ENCODE data around the gene NOS3.
A peak's percentile ranks its signal among the peaks of the same experiment; 100 is the strongest.
"Not testable (repeated sequence)": the region's sequence is repeated elsewhere in the genome, so short reads cannot be mapped to it uniquely, and the experiment has no call there.

The NOS3 gene

GRCh38 chr7:151008511-151009323 is 17.9 kb downstream of the NOS3 start:
- H3K4me3 Mint-ChIP-seq: peak overlapping the region; percentile 76
- H3K4me1 Mint-ChIP-seq: peaks cover 46% of the 10 kb centered on the region
- DNase-seq (ENCODE audit: low spot score in 2 of 2): peak; percentile 77 to 80
- H3K36me3 Mint-ChIP-seq (ENCODE audit: insufficient read depth): peaks cover 13% of the 10 kb centered on the region
- H3K27me3 Mint-ChIP-seq: no peaks in the 10 kb centered on the region
- no peaks in the 10 kb centered on the region for H3K9me3 Mint-ChIP-seq
- H3K27ac Mint-ChIP-seq (ENCODE audit: low read depth): peak overlapping the region; percentile 72
- peak; percentile 64 for ATAC-seq (replicated peaks; ENCODE audit: extremely low read depth, poor library complexity, severe bottlenecking)

GRCh38 chr7:151009327-151010036 is 18.7 kb downstream of the NOS3 start:
- peaks cover 21% of the 10 kb centered on the region for H3K36me3 Mint-ChIP-seq (ENCODE audit: insufficient read depth)
- peaks cover 53% of the 10 kb centered on the region for H3K4me1 Mint-ChIP-seq
- H3K27ac Mint-ChIP-seq (ENCODE audit: low read depth): peak overlapping the region; percentile 55
- no peaks in the 10 kb centered on the region for H3K27me3 Mint-ChIP-seq
- ATAC-seq (replicated peaks; ENCODE audit: extremely low read depth, poor library complexity, severe bottlenecking) (no peak), DNase-seq (ENCODE audit: low spot score in 2 of 2) (no peak)
- H3K9me3 Mint-ChIP-seq: no peaks in the 10 kb centered on the region
- peak overlapping the region; percentile 76 for H3K4me3 Mint-ChIP-seq

- no peak for DNase-seq (ENCODE audit: low spot score in 2 of 2)
- Mint-ChIP-seq H3K27me3 (no peaks in the 10 kb centered on the region), H3K4me1 (peaks cover 57% of the 10 kb centered on the region)
Measured at GRCh38 chr7:151010037-151010306, 19.2 kb downstream of the NOS3 start.

GRCh38 chr7:151010307-151011096 is 19.7 kb downstream of the NOS3 start:
- H3K9me3 Mint-ChIP-seq: no peaks in the 10 kb centered on the region
- DNase-seq (ENCODE audit: low spot score in 2 of 2) (no peak), ATAC-seq (replicated peaks; ENCODE audit: extremely low read depth, poor library complexity, severe bottlenecking) (no peak)
- peaks cover 24% of the 10 kb centered on the region for H3K36me3 Mint-ChIP-seq (ENCODE audit: insufficient read depth)
- no peaks in the 10 kb centered on the region for H3K27me3 Mint-ChIP-seq
- peaks cover 63% of the 10 kb centered on the region for H3K4me1 Mint-ChIP-seq
- H3K27ac Mint-ChIP-seq (ENCODE audit: low read depth): peak overlapping the region; percentile 55
- peak overlapping the region; percentile 58 for H3K4me3 Mint-ChIP-seq

More at GRCh38 chr7:151010037-151010306, 19.2 kb downstream of the NOS3 start:
- H3K9me3 Mint-ChIP-seq: no peaks in the 10 kb centered on the region
- peaks cover 23% of the 10 kb centered on the region for H3K36me3 Mint-ChIP-seq (ENCODE audit: insufficient read depth)
- H3K27ac Mint-ChIP-seq (ENCODE audit: low read depth): peak overlapping the region; percentile 55
- no peak overlapping the region for H3K4me3 Mint-ChIP-seq
- ATAC-seq (replicated peaks; ENCODE audit: extremely low read depth, poor library complexity, severe bottlenecking): no peak

GRCh38 chr7:151011097-151011409 is 20.2 kb downstream of the NOS3 start:
- Mint-ChIP-seq H3K9me3 (no peaks in the 10 kb centered on the region), H3K27me3 (no peaks in the 10 kb centered on the region), H3K4me1 (peaks cover 65% of the 10 kb centered on the region), H3K4me3 (peak overlapping the region; percentile 58), H3K27ac (ENCODE audit: low read depth) (peak overlapping the region; percentile 55), H3K36me3 (ENCODE audit: insufficient read depth) (peaks cover 25% of the 10 kb centered on the region)
- DNase-seq (ENCODE audit: low spot score in 2 of 2) (no peak), ATAC-seq (replicated peaks; ENCODE audit: extremely low read depth, poor library complexity, severe bottlenecking) (no peak)

GRCh38 chr7:151011616-151012015 is 20.8 kb downstream of the NOS3 start:
- H3K4me1 Mint-ChIP-seq: peaks cover 65% of the 10 kb centered on the region
- H3K36me3 Mint-ChIP-seq (ENCODE audit: insufficient read depth): peaks cover 25% of the 10 kb centered on the region
- not testable (repeated sequence) for H3K27me3 Mint-ChIP-seq; ATAC-seq (replicated peaks; ENCODE audit: extremely low read depth, poor library complexity, severe bottlenecking); H3K9me3 Mint-ChIP-seq; DNase-seq (ENCODE audit: low spot score in 2 of 2)
- H3K4me3 Mint-ChIP-seq: peak overlapping the region; percentile 43
- H3K27ac Mint-ChIP-seq (ENCODE audit: low read depth): peak overlapping the region; percentile 87

GRCh38 chr7:151012031-151012692 is 21.3 kb downstream of the NOS3 start:
- peaks cover 63% of the 10 kb centered on the region for H3K4me1 Mint-ChIP-seq
- peak overlapping the region; percentile 43 for H3K4me3 Mint-ChIP-seq
- peak overlapping the region; percentile 87 for H3K27ac Mint-ChIP-seq (ENCODE audit: low read depth)
- DNase-seq (ENCODE audit: low spot score in 2 of 2): no peak
- H3K36me3 Mint-ChIP-seq (ENCODE audit: insufficient read depth): peaks cover 25% of the 10 kb centered on the region
- no peak for ATAC-seq (replicated peaks; ENCODE audit: extremely low read depth, poor library complexity, severe bottlenecking)
- no peaks in the 10 kb centered on the region for H3K27me3 Mint-ChIP-seq
- H3K9me3 Mint-ChIP-seq: no peaks in the 10 kb centered on the region

GRCh38 chr7:151012911-151013347 is 22.1 kb downstream of the NOS3 start:
- Mint-ChIP-seq H3K4me3 (peak overlapping the region; percentile 43), H3K36me3 (ENCODE audit: insufficient read depth) (peaks cover 29% of the 10 kb centered on the region), H3K4me1 (peaks cover 62% of the 10 kb centered on the region), H3K27me3 (peaks cover 2% of the 10 kb centered on the region), H3K9me3 (no peaks in the 10 kb centered on the region), H3K27ac (ENCODE audit: low read depth) (peak overlapping the region; percentile 87)
- no peak for DNase-seq (ENCODE audit: low spot score in 2 of 2)
- ATAC-seq (replicated peaks; ENCODE audit: extremely low read depth, poor library complexity, severe bottlenecking): no peak

- peak overlapping the region; percentile 99 for H3K27ac Mint-ChIP-seq (ENCODE audit: low read depth)
- H3K9me3 Mint-ChIP-seq: no peaks in the 10 kb centered on the region
- peaks cover 62% of the 10 kb centered on the region for H3K4me1 Mint-ChIP-seq
Measured at GRCh38 chr7:151013356-151013732, 22.5 kb downstream of the NOS3 start.

GRCh38 chr7:151013733-151014497 is 23.1 kb downstream of the NOS3 start:
- Mint-ChIP-seq H3K4me3 (peak overlapping the region; percentile 88), H3K9me3 (no peaks in the 10 kb centered on the region), H3K4me1 (peaks cover 65% of the 10 kb centered on the region), H3K36me3 (ENCODE audit: insufficient read depth) (peaks cover 29% of the 10 kb centered on the region), H3K27me3 (peaks cover 12% of the 10 kb centered on the region), H3K27ac (ENCODE audit: low read depth) (peak overlapping the region; percentile 99)
- ATAC-seq (replicated peaks; ENCODE audit: extremely low read depth, poor library complexity, severe bottlenecking) (peak; percentile 77), DNase-seq (ENCODE audit: low spot score in 2 of 2) (peak; percentile 86 to 91)

More at GRCh38 chr7:151013356-151013732, 22.5 kb downstream of the NOS3 start:
- H3K27me3 Mint-ChIP-seq: peaks cover 6% of the 10 kb centered on the region
- peaks cover 32% of the 10 kb centered on the region for H3K36me3 Mint-ChIP-seq (ENCODE audit: insufficient read depth)
- H3K4me3 Mint-ChIP-seq: peak overlapping the region; percentile 88
- ATAC-seq (replicated peaks; ENCODE audit: extremely low read depth, poor library complexity, severe bottlenecking) (no peak), DNase-seq (ENCODE audit: low spot score in 2 of 2) (no peak)

- Mint-ChIP-seq H3K27ac (ENCODE audit: low read depth) (peak overlapping the region; percentile 73), H3K4me1 (peaks cover 73% of the 10 kb centered on the region)
- ATAC-seq (replicated peaks; ENCODE audit: extremely low read depth, poor library complexity, severe bottlenecking): no peak
Measured at GRCh38 chr7:151014950-151015349, 24.1 kb downstream of the NOS3 start.

More at GRCh38 chr7:151014950-151015349, 24.1 kb downstream of the NOS3 start:
- H3K9me3 Mint-ChIP-seq: no peaks in the 10 kb centered on the region
- H3K36me3 Mint-ChIP-seq (ENCODE audit: insufficient read depth): peaks cover 29% of the 10 kb centered on the region
- peak overlapping the region; percentile 88 for H3K4me3 Mint-ChIP-seq
- DNase-seq (ENCODE audit: low spot score in 2 of 2): no peak
- H3K27me3 Mint-ChIP-seq: peaks cover 22% of the 10 kb centered on the region

Data from central memory CD8-positive, alpha-beta T cell (primary cell).